Thyroid gland (tissue), 4 donors: ENCODE data around the gene UNC13D.

Experiments used
- POLR2A ChIP-seq, 2 donors: fragments of 450-650 bp; IDR thresholded peaks; one replicate each; pipeline ENCODE4 v1.6.1; 2017; ENCODE audit warnings: antibody characterized with exemption in 2 of 2, mild to moderate bottlenecking in 2 of 2, moderate library complexity in 1 of 2
- TF ChIP-seq, protein P1 (sequence below), 6 experiments: fragments of 200-600 bp in 3 of 6; fragments of 450-650 bp in 3 of 6; sonication (generic) in 3 of 6; IDR thresholded peaks; one replicate each; pipeline ENCODE4 v1.5.1; 2016 to 2019; ENCODE audit warnings: antibody characterized with exemption in 6 of 6, mild to moderate bottlenecking in 2 of 6, inconsistent platforms in 1 of 6, moderate library complexity in 1 of 6

DNA sequence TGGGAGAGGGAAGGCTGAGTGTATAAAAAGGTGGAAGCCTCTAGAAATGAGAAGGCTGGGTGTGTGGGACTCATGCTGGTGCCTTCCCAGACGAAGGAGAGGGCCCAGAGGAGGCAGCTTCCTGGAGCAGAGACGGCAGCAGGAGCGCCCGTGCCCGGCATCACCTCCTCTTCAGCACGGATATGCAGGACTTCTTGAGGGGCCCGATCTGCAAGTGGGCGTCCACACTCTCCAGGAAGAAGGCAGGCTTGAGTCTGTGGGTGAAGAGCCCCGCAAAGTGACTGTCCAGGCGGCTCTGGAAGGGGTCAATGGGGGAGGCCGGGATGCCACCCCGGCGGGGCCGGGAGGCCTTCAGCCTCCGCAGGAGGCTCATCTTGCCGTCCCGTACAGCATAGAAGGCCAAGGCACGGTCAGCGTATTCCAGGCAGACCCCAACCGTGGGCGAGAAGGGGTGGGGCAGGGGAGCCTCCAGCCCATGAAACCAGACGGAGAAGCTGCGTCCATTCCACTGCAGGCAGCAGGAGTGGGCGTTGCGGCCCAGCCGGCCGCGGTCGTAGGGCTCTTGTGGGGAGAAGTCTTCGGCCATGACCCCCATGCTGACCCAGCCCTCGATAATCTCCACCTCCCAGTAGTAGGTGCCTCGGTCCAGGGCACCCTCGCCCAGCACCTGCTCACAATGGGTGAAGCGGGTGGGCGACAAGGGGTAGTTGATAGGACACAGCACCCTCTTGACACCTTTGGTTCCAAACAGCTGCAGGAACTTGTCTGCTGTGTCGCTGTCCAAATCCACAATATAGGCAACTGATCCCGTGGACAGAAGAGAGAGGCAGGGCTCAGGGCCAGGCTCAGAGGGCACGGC lies 30.3 kb upstream of the UNC13D start:
- TF ChIP-seq POLR2A (IDR thresholded peaks at IDR 0.05), result no peak
- TF ChIP-seq, protein P1, sequence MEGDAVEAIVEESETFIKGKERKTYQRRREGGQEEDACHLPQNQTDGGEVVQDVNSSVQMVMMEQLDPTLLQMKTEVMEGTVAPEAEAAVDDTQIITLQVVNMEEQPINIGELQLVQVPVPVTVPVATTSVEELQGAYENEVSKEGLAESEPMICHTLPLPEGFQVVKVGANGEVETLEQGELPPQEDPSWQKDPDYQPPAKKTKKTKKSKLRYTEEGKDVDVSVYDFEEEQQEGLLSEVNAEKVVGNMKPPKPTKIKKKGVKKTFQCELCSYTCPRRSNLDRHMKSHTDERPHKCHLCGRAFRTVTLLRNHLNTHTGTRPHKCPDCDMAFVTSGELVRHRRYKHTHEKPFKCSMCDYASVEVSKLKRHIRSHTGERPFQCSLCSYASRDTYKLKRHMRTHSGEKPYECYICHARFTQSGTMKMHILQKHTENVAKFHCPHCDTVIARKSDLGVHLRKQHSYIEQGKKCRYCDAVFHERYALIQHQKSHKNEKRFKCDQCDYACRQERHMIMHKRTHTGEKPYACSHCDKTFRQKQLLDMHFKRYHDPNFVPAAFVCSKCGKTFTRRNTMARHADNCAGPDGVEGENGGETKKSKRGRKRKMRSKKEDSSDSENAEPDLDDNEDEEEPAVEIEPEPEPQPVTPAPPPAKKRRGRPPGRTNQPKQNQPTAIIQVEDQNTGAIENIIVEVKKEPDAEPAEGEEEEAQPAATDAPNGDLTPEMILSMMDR (IDR thresholded peaks at IDR 0.05), result no peak
